Esophagus squamous epithelium (tissue), 4 donors: ENCODE results near the gene PLEK2.

Experiments
- CTCF ChIP-seq, 6 experiments: fragments of 450-650 bp in 4 of 6; fragments of 200-600 bp in 2 of 6; sonication (generic) in 2 of 6; IDR thresholded peaks; one replicate each; pipeline ENCODE4 v1.5.1; 2016 to 2019; ENCODE audit warnings: antibody characterized with exemption in 6 of 6, mild to moderate bottlenecking in 4 of 6, moderate library complexity in 4 of 6
- POLR2A ChIP-seq, 4 donors: fragments of 450-650 bp; IDR thresholded peaks; one replicate each; pipeline ENCODE4 v1.6.1; 2017; ENCODE audit warnings: antibody characterized with exemption in 4 of 4, mild to moderate bottlenecking in 4 of 4, moderate library complexity in 3 of 4

- TF ChIP-seq CTCF (IDR thresholded peaks at IDR 0.05) (no peak), POLR2A (IDR thresholded peaks at IDR 0.05) (no peak)
These were observed 46.5 kb downstream of the PLEK2 start for GRCh38 chr14:67365476-67365875.
